Measurements from ENCODE around the gene MYO3B. TPM values are rescaled to one million over a fixed set of nuclear protein-coding genes. Genes with fewer than 3 reads are reported as not detected.

MYO3B gene
- polyA plus RNA-seq, 5 donors, result 2.3 to 3.8 (median 3.1) TPM

- no peak for DNase-seq
Observed at GRCh38 chr2:170305711-170306110, 127.8 kb downstream of the MYO3B start.

- no peak for DNase-seq
Observed at GRCh38 chr2:170306293-170306873, 128.4 kb downstream of the MYO3B start.

- no peak for DNase-seq
Observed at GRCh38 chr2:170307052-170307451, 129.1 kb downstream of the MYO3B start.

- no peak for DNase-seq
Observed at GRCh38 chr2:170307555-170308351, 129.8 kb downstream of the MYO3B start.

- no peak for DNase-seq
Observed at GRCh38 chr2:170310876-170311502, 133.0 kb downstream of the MYO3B start.

GRCh38 chr2:170313347-170313991 is 135.5 kb downstream of the MYO3B start:
- DNase-seq, result no peak

- DNase-seq, result no peak
Observed at GRCh38 chr2:170313992-170314348, 136.0 kb downstream of the MYO3B start.

GRCh38 chr2:170314744-170315447 is 136.9 kb downstream of the MYO3B start:
- DNase-seq, result no peak

GRCh38 chr2:170320948-170321347 is 143.0 kb downstream of the MYO3B start:
- DNase-seq, result no peak

GRCh38 chr2:170321526-170321925 is 143.6 kb downstream of the MYO3B start:
- no peak for DNase-seq

- DNase-seq, result no peak
Observed at GRCh38 chr2:170322140-170322766, 144.3 kb downstream of the MYO3B start.

- DNase-seq, result no peak
Observed at GRCh38 chr2:170323743-170324142, 145.8 kb downstream of the MYO3B start.

GRCh38 chr2:170324640-170325046 is 146.7 kb downstream of the MYO3B start:
- peak; percentile 10 to 14 for DNase-seq

- no peak for DNase-seq
Observed at GRCh38 chr2:170330881-170331280, 152.9 kb downstream of the MYO3B start.

GRCh38 chr2:170332676-170333402 is 154.9 kb downstream of the MYO3B start:
- DNase-seq, result no peak

GRCh38 chr2:170335351-170335750 is 157.4 kb downstream of the MYO3B start:
- DNase-seq, result no peak

GRCh38 chr2:170336408-170336807 is 158.5 kb downstream of the MYO3B start:
- no peak for DNase-seq

- no peak for DNase-seq
Observed at GRCh38 chr2:170336916-170337315, 159.0 kb downstream of the MYO3B start.

- DNase-seq, result no peak
Observed at GRCh38 chr2:170339322-170339721, 161.4 kb downstream of the MYO3B start.
